Gastroesophageal sphincter (tissue), 4 donors: Measurements from ENCODE around the gene COA5. TPM values are rescaled to one million over a fixed set of nuclear protein-coding genes. Genes with fewer than 3 reads are reported as not detected.

Experiments
- ATAC-seq: fragments of 150-250 bp; one replicate; pipeline ENCODE4 v1.9.1; 2016; ENCODE audit warnings: mild to moderate bottlenecking, moderate library complexity
- H3K27ac ChIP-seq, 4 donors: fragments of 200-600 bp; sonication (generic) in 3 of 4; 1 replicate in 3 of 4; 2 replicates in 1 of 4; pipeline ENCODE4 v1.5.1; 2016 to 2019
- H3K27me3 ChIP-seq: fragments of 200-600 bp; sonication (generic); one replicate; pipeline ENCODE4 v1.5.1; 2019
- H3K36me3 ChIP-seq, 2 donors: fragments of 200-600 bp; sonication (generic); one replicate each; pipeline ENCODE4 v1.5.1; 2019; ENCODE audit warnings: control low read depth in 1 of 2
- H3K4me1 ChIP-seq, 3 donors: fragments of 200-600 bp; sonication (generic); 1 replicate in 2 of 3; 2 replicates in 1 of 3; pipeline ENCODE4 v1.5.1; 2016 to 2019; ENCODE audit warnings: control low read depth in 2 of 3
- H3K4me3 ChIP-seq, 2 donors: fragments of 200-600 bp; sonication (generic); one replicate each; pipeline ENCODE4 v1.5.1; 2019; ENCODE audit warnings: mild to moderate bottlenecking in 1 of 2, moderate library complexity in 1 of 2
- H3K9me3 ChIP-seq, 3 donors: fragments of 200-600 bp; sonication (generic); one replicate each; pipeline ENCODE4 v1.5.1; 2017 to 2019; ENCODE audit warnings: control low read depth in 2 of 3
- EP300 ChIP-seq: sonication (generic); formaldehyde crosslinking; IDR thresholded peaks from one replicate; pipeline ENCODE4 v1.6.1; 2017; ENCODE audit warnings: antibody characterized with exemption, mild to moderate bottlenecking
- POLR2A ChIP-seq, 2 donors: fragments of 450-650 bp; IDR thresholded peaks; one replicate each; pipeline ENCODE4 v1.6.1; 2017; ENCODE audit warnings: antibody characterized with exemption in 2 of 2, mild to moderate bottlenecking in 2 of 2, moderate library complexity in 1 of 2
- POLR2AphosphoS5 ChIP-seq: sonication (generic); formaldehyde crosslinking; IDR thresholded peaks from one replicate; pipeline ENCODE4 v1.6.1; 2017; ENCODE audit warnings: antibody characterized with exemption
- WGBS, 2 donors: methylation state at CpG; one replicate each; pipeline ENCODE4 v1.1.5; 2018; ENCODE audit warnings: low coverage in 1 of 2; 5-methylcytosine and 5-hydroxymethylcytosine counted together
- total RNA-seq, 4 donors: library from RNA; depleted of rRNA; stranded (reverse); fragments of >200 nt; gene quantifications; one replicate each; pipeline ENCODE4 v1.1.0, GENCODE V29; 2016
- TF ChIP-seq, protein P1 (sequence below), 4 experiments: fragments of 200-600 bp in 2 of 4; fragments of 450-650 bp in 2 of 4; sonication (generic) in 1 of 4; IDR thresholded peaks; one replicate each; pipeline ENCODE4 v1.5.1; 2017 to 2019; ENCODE audit warnings: antibody characterized with exemption in 4 of 4, mild to moderate bottlenecking in 2 of 4, moderate library complexity in 2 of 4

The COA5 gene
- total RNA-seq, 4 donors from 2014 or later = 35.1 to 64.9 (median 42.3) TPM

DNA sequence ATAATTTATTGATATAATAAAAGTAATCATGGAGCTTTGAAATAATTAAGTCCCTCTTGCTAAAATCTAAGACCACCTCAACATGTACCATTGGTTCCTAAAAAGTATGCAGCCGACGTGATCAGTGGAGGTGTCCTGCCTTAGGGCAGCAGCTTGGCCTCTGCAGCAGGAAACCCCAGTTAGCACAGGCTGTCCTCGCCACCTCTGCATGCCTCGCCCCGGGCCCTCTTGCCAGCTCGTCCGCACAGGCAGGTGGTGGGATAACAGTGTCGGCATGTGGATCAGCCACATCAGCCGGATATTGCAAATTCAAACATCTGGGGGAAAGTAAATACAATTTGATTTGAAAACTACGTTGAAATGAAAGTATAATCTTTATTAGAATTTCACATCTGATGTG is 22.9 kb downstream of the COA5 start:
- H3K27me3 ChIP-seq = no peaks in the 10 kb centered on the region
- TF ChIP-seq, protein P1, sequence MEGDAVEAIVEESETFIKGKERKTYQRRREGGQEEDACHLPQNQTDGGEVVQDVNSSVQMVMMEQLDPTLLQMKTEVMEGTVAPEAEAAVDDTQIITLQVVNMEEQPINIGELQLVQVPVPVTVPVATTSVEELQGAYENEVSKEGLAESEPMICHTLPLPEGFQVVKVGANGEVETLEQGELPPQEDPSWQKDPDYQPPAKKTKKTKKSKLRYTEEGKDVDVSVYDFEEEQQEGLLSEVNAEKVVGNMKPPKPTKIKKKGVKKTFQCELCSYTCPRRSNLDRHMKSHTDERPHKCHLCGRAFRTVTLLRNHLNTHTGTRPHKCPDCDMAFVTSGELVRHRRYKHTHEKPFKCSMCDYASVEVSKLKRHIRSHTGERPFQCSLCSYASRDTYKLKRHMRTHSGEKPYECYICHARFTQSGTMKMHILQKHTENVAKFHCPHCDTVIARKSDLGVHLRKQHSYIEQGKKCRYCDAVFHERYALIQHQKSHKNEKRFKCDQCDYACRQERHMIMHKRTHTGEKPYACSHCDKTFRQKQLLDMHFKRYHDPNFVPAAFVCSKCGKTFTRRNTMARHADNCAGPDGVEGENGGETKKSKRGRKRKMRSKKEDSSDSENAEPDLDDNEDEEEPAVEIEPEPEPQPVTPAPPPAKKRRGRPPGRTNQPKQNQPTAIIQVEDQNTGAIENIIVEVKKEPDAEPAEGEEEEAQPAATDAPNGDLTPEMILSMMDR (IDR thresholded peaks at IDR 0.05) = no peak
- no peak for TF ChIP-seq POLR2A (IDR thresholded peaks at IDR 0.05)
- no peak for TF ChIP-seq POLR2AphosphoS5
- TF ChIP-seq EP300 = no peak
- no peaks in the 10 kb centered on the region for H3K9me3 ChIP-seq
- 91 to 93% methylated on average over 3 to 10 of the region's 10 CpGs for WGBS, 2 donors
- H3K36me3 ChIP-seq = peaks cover 0 to 88% of the 10 kb centered on the region in 2 donors
- peaks cover 0 to 14% (median 0%) of the 10 kb centered on the region in 3 donors for H3K4me1 ChIP-seq
- no peak overlapping the region for H3K27ac ChIP-seq
- no peak overlapping the region for H3K4me3 ChIP-seq
- no peak for ATAC-seq

DNA sequence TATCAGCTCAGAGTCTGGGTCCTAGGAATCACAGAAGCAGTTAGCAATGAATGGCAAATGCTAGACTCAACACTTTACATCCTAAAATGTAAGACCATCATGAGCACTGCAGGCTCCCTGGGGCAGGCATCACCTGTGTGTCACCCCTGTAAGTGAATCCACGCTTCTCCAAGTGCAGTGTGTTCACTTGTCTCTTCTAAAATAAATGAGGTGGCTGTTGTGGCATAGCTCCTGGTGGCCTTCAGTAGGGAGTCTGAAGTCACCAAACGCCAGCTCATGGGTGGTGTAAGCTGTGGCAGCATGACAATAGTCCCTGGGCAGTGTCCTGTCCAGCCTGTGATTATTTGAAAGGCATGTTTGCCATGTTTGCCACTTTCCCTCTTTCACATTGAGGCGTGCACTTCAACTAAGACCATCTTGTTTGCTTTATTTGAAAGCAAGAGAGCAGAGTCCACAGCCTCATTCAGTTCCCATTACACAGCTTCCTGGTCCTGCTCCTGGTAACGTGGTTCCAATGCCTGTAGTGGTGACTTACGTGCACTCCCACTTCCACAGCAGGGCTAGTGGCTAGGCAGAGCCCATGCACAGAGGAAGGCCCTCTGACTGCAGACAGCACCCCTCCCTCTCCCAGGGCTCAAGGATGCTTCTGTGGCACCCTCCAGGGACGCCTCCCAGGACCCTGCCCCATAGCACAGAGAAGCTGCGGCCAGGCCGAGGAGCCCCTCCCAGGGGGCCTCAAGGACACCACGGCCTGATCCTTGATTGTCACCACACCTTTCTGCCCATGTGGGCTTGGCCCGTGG is 24.3 kb downstream of the COA5 start:
- no peak for ATAC-seq
- H3K4me3 ChIP-seq = no peak overlapping the region
- H3K9me3 ChIP-seq = no peaks in the 10 kb centered on the region
- no peak overlapping the region for H3K27ac ChIP-seq
- no peaks in the 10 kb centered on the region for H3K27me3 ChIP-seq
- 88% methylated on average over 4 of the region's 10 CpGs; no CpG with 5 or more reads in 1 of the 2 donors for WGBS, 2 donors
- H3K36me3 ChIP-seq = peaks cover 0 to 89% of the 10 kb centered on the region in 2 donors
- H3K4me1 ChIP-seq = peaks cover 0 to 14% (median 0%) of the 10 kb centered on the region in 3 donors
- no peak for TF ChIP-seq POLR2AphosphoS5
- no peak for TF ChIP-seq EP300
- TF ChIP-seq, protein P1 (IDR thresholded peaks at IDR 0.05) = no peak

DNA sequence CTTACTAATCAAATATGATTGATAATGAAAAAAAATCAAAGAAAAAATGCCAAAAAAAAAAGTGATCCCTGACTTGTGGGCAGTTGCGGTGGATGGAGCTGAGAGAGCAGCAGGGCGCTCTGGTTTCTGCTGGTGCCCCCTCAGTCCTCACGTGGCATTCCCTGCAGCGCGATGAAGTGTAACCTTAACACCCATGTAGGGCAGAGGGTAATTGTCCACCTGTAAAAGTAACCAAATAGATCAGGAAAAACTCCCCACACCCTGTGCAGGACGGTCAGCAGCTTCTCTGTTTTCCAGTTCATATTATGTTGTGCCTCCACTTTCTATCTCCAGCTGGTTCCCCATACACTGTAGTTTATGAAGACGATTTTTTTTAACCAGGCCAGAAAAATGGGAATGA is 25.0 kb downstream of the COA5 start:
- no peak for TF ChIP-seq POLR2A (IDR thresholded peaks at IDR 0.05)
- TF ChIP-seq, protein P1 (IDR thresholded peaks at IDR 0.05) = no peak
- no peak for TF ChIP-seq POLR2AphosphoS5
- TF ChIP-seq EP300 = no peak
- H3K4me1 ChIP-seq = peaks cover 0 to 14% (median 0%) of the 10 kb centered on the region in 3 donors
- no peak overlapping the region for H3K27ac ChIP-seq
- H3K4me3 ChIP-seq = no peak overlapping the region
- no peak for ATAC-seq
- no peaks in the 10 kb centered on the region for H3K9me3 ChIP-seq
- H3K27me3 ChIP-seq = no peaks in the 10 kb centered on the region
- peaks cover 0 to 90% of the 10 kb centered on the region in 2 donors for H3K36me3 ChIP-seq
- WGBS, 2 donors = 93 to 94% methylated on average over 4 to 7 of the region's 7 CpGs

DNA sequence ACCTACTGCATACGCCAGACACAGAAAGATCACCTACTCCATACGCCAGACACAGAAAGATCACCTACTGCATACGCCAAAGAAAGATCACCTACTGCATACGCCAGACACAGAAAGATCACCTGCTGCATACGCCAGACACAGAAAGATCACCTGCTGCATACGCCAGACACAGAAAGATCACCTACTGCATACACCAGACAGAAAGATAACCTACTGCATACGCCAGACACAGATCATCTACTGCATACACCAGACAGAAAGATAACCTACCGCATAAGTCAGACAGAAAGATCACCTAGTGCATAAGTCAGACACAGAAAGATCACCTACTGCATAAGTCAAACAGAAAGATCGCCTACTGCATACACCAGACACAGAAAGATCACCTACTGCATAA is 25.8 kb downstream of the COA5 start:
- H3K4me3 ChIP-seq = no peak overlapping the region
- ATAC-seq = no peak
- TF ChIP-seq EP300 = no peak
- TF ChIP-seq, protein P1 (IDR thresholded peaks at IDR 0.05) = no peak
- TF ChIP-seq POLR2A (IDR thresholded peaks at IDR 0.05) = no peak
- no peak for TF ChIP-seq POLR2AphosphoS5
- no peaks in the 10 kb centered on the region for H3K9me3 ChIP-seq
- peaks cover 0 to 90% of the 10 kb centered on the region in 2 donors for H3K36me3 ChIP-seq
- no peak overlapping the region for H3K27ac ChIP-seq
- WGBS, 2 donors = 83 to 100% methylated on average over 3 to 6 of the region's 9 CpGs
- no peaks in the 10 kb centered on the region for H3K27me3 ChIP-seq
- peaks cover 0 to 14% (median 0%) of the 10 kb centered on the region in 3 donors for H3K4me1 ChIP-seq
